ENCODE measurements around the gene TBX4.

The TBX4 gene

GRCh38 chr17:61486135-61487120 lies 34.2 kb downstream of the TBX4 start:
- no peaks in the 10 kb centered on the region for H3K36me3 ChIP-seq (ENCODE audit: control insufficient read depth in 1 of 2, insufficient read depth in 2 of 2, low read depth in 1 of 2, low read length in 2 of 2)
- 37% methylated on average over 20 of the region's 22 CpGs for WGBS
- H3K4me2 ChIP-seq (ENCODE audit: low read length, poor library complexity, severe bottlenecking) = no peak overlapping the region

GRCh38 chr17:61487161-61487988 lies 35.2 kb downstream of the TBX4 start:
- Histone ChIP-seq H3K4ac (ENCODE audit: low read depth in 1 of 2, low read length in 2 of 2) (no peak overlapping the region), H2AK5ac (ENCODE audit: low read length, severe bottlenecking) (no peak overlapping the region), H2AFZ (ENCODE audit: low read depth, low read length) (no peak overlapping the region), H3K27ac (ENCODE audit: low read length, poor library complexity, severe bottlenecking) (no peak overlapping the region), H2BK120ac (ENCODE audit: low read depth, low read length) (no peak overlapping the region), H3K4me2 (ENCODE audit: low read length, poor library complexity, severe bottlenecking) (no peak overlapping the region), H3K14ac (ENCODE audit: low read length in 2 of 2) (no peak overlapping the region), H3K27me3 (ENCODE audit: control insufficient read depth in 1 of 2, insufficient read depth in 1 of 2, low read length in 2 of 2) (peaks cover 8 to 16% of the 10 kb centered on the region in 2 experiments), H3K36me3 (ENCODE audit: control insufficient read depth in 1 of 2, insufficient read depth in 2 of 2, low read depth in 1 of 2, low read length in 2 of 2) (no peaks in the 10 kb centered on the region), H2BK5ac (ENCODE audit: low read depth, low read length, poor library complexity, severe bottlenecking) (no peak overlapping the region), H3K9ac (ENCODE audit: low read length) (no peak overlapping the region), H3K23ac (ENCODE audit: low read length in 2 of 2) (no peak overlapping the region), H3K4me1 (ENCODE audit: control insufficient read depth, insufficient read depth, low read depth, low read length) (peaks cover 5% of the 10 kb centered on the region), H3K9me3 (ENCODE audit: control insufficient read depth, low read length) (no peaks in the 10 kb centered on the region), H3K79me1 (replicated peaks; ENCODE audit: low read length, poor library complexity, severe bottlenecking) (no peaks in the 10 kb centered on the region), H3K4me3 (ENCODE audit: insufficient read depth in 1 of 2, low read depth in 1 of 2, low read length in 2 of 2) (no peak overlapping the region), H4K8ac (ENCODE audit: low read length) (no peak overlapping the region), H4K91ac (ENCODE audit: low read length) (no peak overlapping the region), H3K18ac (ENCODE audit: low read depth in 1 of 2, low read length in 2 of 2) (no peak overlapping the region), H2BK15ac (ENCODE audit: low read depth, poor library complexity, severe bottlenecking) (no peak overlapping the region), H2BK12ac (ENCODE audit: low read length in 2 of 2) (no peak overlapping the region)
- DNase-seq = no peak
- WGBS = 64% methylated on average over 28 of the region's 28 CpGs

More at GRCh38 chr17:61486135-61487120, 34.2 kb downstream of the TBX4 start:
- H3K23ac ChIP-seq (ENCODE audit: low read length in 2 of 2) = peak overlapping the region in 1 of 2 experiments; percentile 32
- H3K4me1 ChIP-seq (ENCODE audit: control insufficient read depth, insufficient read depth, low read depth, low read length) = peaks cover 5% of the 10 kb centered on the region
- no peak overlapping the region for H4K8ac ChIP-seq (ENCODE audit: low read length)
- no peak overlapping the region for H3K9ac ChIP-seq (ENCODE audit: low read length)
- H3K4ac ChIP-seq (ENCODE audit: low read depth in 1 of 2, low read length in 2 of 2) = no peak overlapping the region
- DNase-seq = peak; percentile 61
- no peak overlapping the region for H2BK15ac ChIP-seq (ENCODE audit: low read depth, poor library complexity, severe bottlenecking)
- H3K27ac ChIP-seq (ENCODE audit: low read length, poor library complexity, severe bottlenecking) = no peak overlapping the region
- no peaks in the 10 kb centered on the region for H3K9me3 ChIP-seq (ENCODE audit: control insufficient read depth, low read length)
- H3K27me3 ChIP-seq (ENCODE audit: control insufficient read depth in 1 of 2, insufficient read depth in 1 of 2, low read length in 2 of 2) = peaks cover 8 to 16% of the 10 kb centered on the region in 2 experiments
- H2BK12ac ChIP-seq (ENCODE audit: low read length in 2 of 2) = no peak overlapping the region
- no peak overlapping the region for H2BK120ac ChIP-seq (ENCODE audit: low read depth, low read length)
- H2AFZ ChIP-seq (ENCODE audit: low read depth, low read length) = no peak overlapping the region
- H3K4me3 ChIP-seq (ENCODE audit: insufficient read depth in 1 of 2, low read depth in 1 of 2, low read length in 2 of 2) = no peak overlapping the region
- H3K79me1 ChIP-seq (replicated peaks; ENCODE audit: low read length, poor library complexity, severe bottlenecking) = no peaks in the 10 kb centered on the region
- H2BK5ac ChIP-seq (ENCODE audit: low read depth, low read length, poor library complexity, severe bottlenecking) = no peak overlapping the region
- no peak overlapping the region for H3K18ac ChIP-seq (ENCODE audit: low read depth in 1 of 2, low read length in 2 of 2)
- no peak overlapping the region for H2AK5ac ChIP-seq (ENCODE audit: low read length, severe bottlenecking)
- no peak overlapping the region for H4K91ac ChIP-seq (ENCODE audit: low read length)
- no peak overlapping the region for H3K14ac ChIP-seq (ENCODE audit: low read length in 2 of 2)

DNA sequence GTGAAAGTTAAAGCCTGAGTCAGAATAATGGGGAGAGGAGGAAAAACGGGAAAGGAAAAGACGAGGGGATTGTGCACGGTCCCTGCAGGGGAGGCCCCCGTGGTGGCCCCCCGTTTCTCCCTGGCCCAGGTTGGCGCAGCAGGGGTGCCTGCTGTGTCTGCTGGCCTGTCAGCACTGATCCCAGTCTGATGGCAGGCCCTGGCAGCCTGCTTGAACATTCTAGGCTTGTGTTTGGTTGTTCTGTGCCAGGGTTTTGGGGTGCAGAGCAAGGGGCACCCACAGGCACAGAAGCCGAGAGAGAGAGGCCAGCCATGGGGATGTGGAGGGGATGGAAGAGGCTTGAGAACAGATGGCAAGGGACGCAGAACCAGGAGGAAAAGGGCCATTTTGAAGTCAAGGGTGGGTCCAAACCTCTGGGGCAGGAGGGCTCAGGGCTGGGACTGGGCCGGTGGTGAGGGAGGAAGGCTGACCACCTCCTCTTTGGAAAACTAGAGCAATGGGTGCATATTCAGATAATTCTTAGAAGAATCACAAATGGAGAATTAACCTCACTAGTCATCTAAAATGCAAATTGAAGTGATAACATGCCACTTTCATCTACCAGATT lies 35.9 kb downstream of the TBX4 start:
- H3K4ac ChIP-seq (ENCODE audit: low read depth in 1 of 2, low read length in 2 of 2) = no peak overlapping the region
- no peak overlapping the region for H2BK12ac ChIP-seq (ENCODE audit: low read length in 2 of 2)
- H3K18ac ChIP-seq (ENCODE audit: low read depth in 1 of 2, low read length in 2 of 2) = no peak overlapping the region
- no peak overlapping the region for H3K23ac ChIP-seq (ENCODE audit: low read length in 2 of 2)
- no peak overlapping the region for H3K9ac ChIP-seq (ENCODE audit: low read length)
- H2BK15ac ChIP-seq (ENCODE audit: low read depth, poor library complexity, severe bottlenecking) = no peak overlapping the region
- H3K4me3 ChIP-seq (ENCODE audit: insufficient read depth in 1 of 2, low read depth in 1 of 2, low read length in 2 of 2) = no peak overlapping the region
- no peak overlapping the region for H4K91ac ChIP-seq (ENCODE audit: low read length)
- H2BK120ac ChIP-seq (ENCODE audit: low read depth, low read length) = no peak overlapping the region
- DNase-seq = no peak
- H3K14ac ChIP-seq (ENCODE audit: low read length in 2 of 2) = no peak overlapping the region
- no peak overlapping the region for H2AFZ ChIP-seq (ENCODE audit: low read depth, low read length)
- H3K27ac ChIP-seq (ENCODE audit: low read length, poor library complexity, severe bottlenecking) = no peak overlapping the region
- H3K4me2 ChIP-seq (ENCODE audit: low read length, poor library complexity, severe bottlenecking) = no peak overlapping the region
- no peak overlapping the region for H2BK5ac ChIP-seq (ENCODE audit: low read depth, low read length, poor library complexity, severe bottlenecking)
- no peaks in the 10 kb centered on the region for H3K79me1 ChIP-seq (replicated peaks; ENCODE audit: low read length, poor library complexity, severe bottlenecking)
- peaks cover 5% of the 10 kb centered on the region for H3K4me1 ChIP-seq (ENCODE audit: control insufficient read depth, insufficient read depth, low read depth, low read length)
- WGBS = 89% methylated on average over 7 of the region's 9 CpGs
- H4K8ac ChIP-seq (ENCODE audit: low read length) = no peak overlapping the region
- H3K27me3 ChIP-seq (ENCODE audit: control insufficient read depth in 1 of 2, insufficient read depth in 1 of 2, low read length in 2 of 2) = peaks cover 8 to 16% of the 10 kb centered on the region in 2 experiments
- H3K36me3 ChIP-seq (ENCODE audit: control insufficient read depth in 1 of 2, insufficient read depth in 2 of 2, low read depth in 1 of 2, low read length in 2 of 2) = no peaks in the 10 kb centered on the region
- H2AK5ac ChIP-seq (ENCODE audit: low read length, severe bottlenecking) = no peak overlapping the region
- H3K9me3 ChIP-seq (ENCODE audit: control insufficient read depth, low read length) = no peaks in the 10 kb centered on the region
